Tibial nerve (tissue), 4 donors: ENCODE measurements around the gene FZD7. TPM values are rescaled to one million over a fixed set of nuclear protein-coding genes. Genes with fewer than 3 reads are reported as not detected.

Experiments used
- DNase-seq, 2 donors: peaks; one replicate each; pipeline ENCODE4 v3.0.0-alpha.2; 2019; ENCODE audit warnings: low spot score in 2 of 2
- H3K27ac ChIP-seq, 4 donors: fragments of 200-600 bp; sonication (generic) in 3 of 4; one replicate each; pipeline ENCODE4 v1.5.1; 2017 to 2019; ENCODE audit warnings: mild to moderate bottlenecking in 1 of 4
- H3K27me3 ChIP-seq, 2 donors: fragments of 200-600 bp; sonication (generic) in 1 of 2; one replicate each; pipeline versions ENCODE4 v1.5.1 to v1.6.0; 2017 to 2019
- H3K36me3 ChIP-seq, 3 donors: fragments of 200-600 bp; sonication (generic); one replicate each; pipeline ENCODE4 v1.5.1; 2018 to 2019
- H3K4me1 ChIP-seq, 4 donors: fragments of 200-600 bp; sonication (generic) in 3 of 4; one replicate each; pipeline ENCODE4 v1.5.1; 2017 to 2019
- H3K4me3 ChIP-seq, 4 donors: fragments of 200-600 bp; sonication (generic) in 3 of 4; one replicate each; pipeline ENCODE4 v1.5.1; 2017 to 2019; ENCODE audit warnings: mild to moderate bottlenecking in 1 of 4, moderate library complexity in 1 of 4
- H3K9me3 ChIP-seq, 4 donors: fragments of 200-600 bp; sonication (generic) in 3 of 4; one replicate each; pipeline ENCODE4 v1.5.1; 2017 to 2019
- EP300 ChIP-seq, 2 donors: sonication (generic); formaldehyde crosslinking; IDR thresholded peaks; one replicate each; pipeline ENCODE4 v1.6.1; 2017; ENCODE audit warnings: antibody characterized with exemption in 2 of 2, mild to moderate bottlenecking in 1 of 2
- POLR2A ChIP-seq, 2 donors: fragments of 450-650 bp; IDR thresholded peaks; one replicate each; pipeline ENCODE4 v1.6.1; 2017; ENCODE audit warnings: antibody characterized with exemption in 2 of 2, mild to moderate bottlenecking in 2 of 2, moderate library complexity in 2 of 2
- WGBS, 2 donors: methylation state at CpG; one replicate each; pipeline ENCODE4 v1.1.5; 2018; 5-methylcytosine and 5-hydroxymethylcytosine counted together
- total RNA-seq, 4 donors: library from RNA; depleted of rRNA; stranded (reverse); fragments of >200 nt; gene quantifications; one replicate each; pipeline ENCODE4 v1.1.0, GENCODE V29; 2016
- TF ChIP-seq, protein P1 (sequence below), 5 experiments: fragments of 200-600 bp in 3 of 5; fragments of 450-650 bp in 2 of 5; sonication (generic) in 3 of 5; IDR thresholded peaks; one replicate each; pipeline ENCODE4 v1.5.1; 2016 to 2019; ENCODE audit warnings: antibody characterized with exemption in 5 of 5, mild to moderate bottlenecking in 3 of 5, moderate library complexity in 2 of 5

The FZD7 gene
- total RNA-seq, 4 donors from 2014 or later: 7.2 to 14.2 (median 11.1) TPM

DNA sequence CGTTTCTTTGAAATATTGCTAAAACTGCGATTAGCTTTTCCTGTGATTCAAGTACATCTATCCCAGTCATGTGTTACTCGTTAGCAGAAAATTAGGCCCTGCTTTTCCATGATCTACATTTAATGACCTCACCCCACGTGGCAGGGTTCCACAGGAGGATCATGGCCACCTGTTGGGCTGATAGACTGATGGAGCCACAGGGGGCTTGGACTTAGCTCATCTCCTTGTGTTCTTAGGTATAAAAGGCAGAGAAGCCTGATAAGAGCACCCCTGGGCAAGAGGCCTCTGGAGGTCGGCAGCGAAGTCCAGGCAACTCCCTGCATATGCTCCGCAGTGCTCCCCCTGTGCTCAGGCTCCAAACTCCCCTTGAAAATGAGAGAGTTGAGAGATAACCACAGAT is 12.9 kb downstream of the FZD7 start:
- TF ChIP-seq, protein P1, sequence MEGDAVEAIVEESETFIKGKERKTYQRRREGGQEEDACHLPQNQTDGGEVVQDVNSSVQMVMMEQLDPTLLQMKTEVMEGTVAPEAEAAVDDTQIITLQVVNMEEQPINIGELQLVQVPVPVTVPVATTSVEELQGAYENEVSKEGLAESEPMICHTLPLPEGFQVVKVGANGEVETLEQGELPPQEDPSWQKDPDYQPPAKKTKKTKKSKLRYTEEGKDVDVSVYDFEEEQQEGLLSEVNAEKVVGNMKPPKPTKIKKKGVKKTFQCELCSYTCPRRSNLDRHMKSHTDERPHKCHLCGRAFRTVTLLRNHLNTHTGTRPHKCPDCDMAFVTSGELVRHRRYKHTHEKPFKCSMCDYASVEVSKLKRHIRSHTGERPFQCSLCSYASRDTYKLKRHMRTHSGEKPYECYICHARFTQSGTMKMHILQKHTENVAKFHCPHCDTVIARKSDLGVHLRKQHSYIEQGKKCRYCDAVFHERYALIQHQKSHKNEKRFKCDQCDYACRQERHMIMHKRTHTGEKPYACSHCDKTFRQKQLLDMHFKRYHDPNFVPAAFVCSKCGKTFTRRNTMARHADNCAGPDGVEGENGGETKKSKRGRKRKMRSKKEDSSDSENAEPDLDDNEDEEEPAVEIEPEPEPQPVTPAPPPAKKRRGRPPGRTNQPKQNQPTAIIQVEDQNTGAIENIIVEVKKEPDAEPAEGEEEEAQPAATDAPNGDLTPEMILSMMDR (IDR thresholded peaks at IDR 0.05): no peak
- no peak for TF ChIP-seq EP300 (IDR thresholded peaks at IDR 0.05)
- TF ChIP-seq POLR2A (IDR thresholded peaks at IDR 0.05): no peak
- no peaks in the 10 kb centered on the region for H3K9me3 ChIP-seq
- H3K36me3 ChIP-seq: no peaks in the 10 kb centered on the region
- H3K4me1 ChIP-seq: peaks cover 0 to under 1% (median 0%) of the 10 kb centered on the region in 4 donors
- no peak overlapping the region for H3K27ac ChIP-seq
- no peak overlapping the region for H3K4me3 ChIP-seq
- no peaks in the 10 kb centered on the region for H3K27me3 ChIP-seq
- WGBS, 2 donors: 81 to 83% methylated on average over 7 of the region's 7 CpGs
- DNase-seq: no peak

- Histone ChIP-seq H3K9me3 (no peaks in the 10 kb centered on the region), H3K4me1 (peaks cover 0 to 6% (median 0%) of the 10 kb centered on the region in 4 donors), H3K27me3 (no peaks in the 10 kb centered on the region), H3K4me3 (no peak overlapping the region), H3K36me3 (no peaks in the 10 kb centered on the region), H3K27ac (no peak overlapping the region)
- no peak for DNase-seq
- TF ChIP-seq POLR2A (IDR thresholded peaks at IDR 0.05): no peak
- WGBS, 2 donors: 88 to 89% methylated on average over 2 of the region's 2 CpGs
Observed at GRCh38 chr2:202049092-202049728, 15.6 kb downstream of the FZD7 start.

DNA sequence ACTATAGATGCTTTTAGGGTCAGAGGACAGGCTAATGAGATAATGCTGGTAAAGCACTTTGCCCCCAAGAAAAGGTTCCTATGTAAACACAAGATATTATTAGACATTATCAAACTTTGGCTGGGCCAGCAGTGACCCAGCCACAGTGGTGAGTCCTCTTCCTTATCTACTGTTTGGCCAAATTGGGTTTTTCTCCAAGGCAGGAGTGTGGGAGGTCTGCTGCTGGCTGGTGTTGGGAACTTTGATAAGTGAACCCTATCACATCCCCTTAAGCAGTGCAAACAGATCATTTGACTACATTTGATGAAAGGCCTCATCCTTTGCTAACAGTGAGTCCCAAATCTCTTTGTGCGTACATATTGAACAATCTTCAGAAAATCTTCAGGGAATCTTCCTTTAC is 16.2 kb downstream of the FZD7 start:
- Histone ChIP-seq H3K36me3 (no peaks in the 10 kb centered on the region), H3K9me3 (no peaks in the 10 kb centered on the region), H3K27me3 (no peaks in the 10 kb centered on the region), H3K4me1 (peaks cover 0 to 6% (median 0%) of the 10 kb centered on the region in 4 donors), H3K4me3 (no peak overlapping the region), H3K27ac (no peak overlapping the region)
- DNase-seq: no peak
- 100% methylated on average over 1 of the region's 1 CpG for WGBS, 2 donors
- no peak for TF ChIP-seq EP300 (IDR thresholded peaks at IDR 0.05)
- TF ChIP-seq, protein P1 (IDR thresholded peaks at IDR 0.05): no peak
- no peak for TF ChIP-seq POLR2A (IDR thresholded peaks at IDR 0.05)

DNA sequence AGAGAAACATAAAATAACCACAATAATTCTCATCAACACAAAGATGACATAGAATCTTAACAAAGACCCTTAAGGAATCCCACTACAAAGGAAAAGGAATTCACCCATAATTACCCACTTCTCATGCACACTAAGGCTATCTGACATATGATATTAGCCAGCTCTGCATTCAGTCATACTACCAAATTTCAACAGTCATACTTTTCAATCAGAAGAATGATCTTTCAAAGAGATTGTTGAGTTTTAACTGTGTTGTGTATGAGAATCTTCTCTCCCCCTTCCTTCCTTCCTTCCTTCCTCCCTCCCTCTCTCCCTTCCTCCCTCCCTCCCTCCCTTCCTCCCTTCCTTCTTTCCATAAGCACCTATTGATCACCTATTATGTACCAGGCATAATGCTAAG is 17.0 kb downstream of the FZD7 start:
- H3K4me1 ChIP-seq: peaks cover 0 to 6% (median 0%) of the 10 kb centered on the region in 4 donors
- no peak overlapping the region for H3K27ac ChIP-seq
- no peaks in the 10 kb centered on the region for H3K9me3 ChIP-seq
- H3K27me3 ChIP-seq: no peaks in the 10 kb centered on the region
- H3K4me3 ChIP-seq: no peak overlapping the region
- TF ChIP-seq, protein P1 (IDR thresholded peaks at IDR 0.05): no peak
- TF ChIP-seq POLR2A (IDR thresholded peaks at IDR 0.05): no peak
- no peak for TF ChIP-seq EP300 (IDR thresholded peaks at IDR 0.05)
- no peak for DNase-seq
- H3K36me3 ChIP-seq: no peaks in the 10 kb centered on the region

GRCh38 chr2:202051499-202052161 is 18.0 kb downstream of the FZD7 start:
- Histone ChIP-seq H3K4me1 (peaks cover 0 to 6% (median 0%) of the 10 kb centered on the region in 4 donors), H3K9me3 (no peaks in the 10 kb centered on the region), H3K36me3 (no peaks in the 10 kb centered on the region), H3K27me3 (no peaks in the 10 kb centered on the region), H3K4me3 (no peak overlapping the region), H3K27ac (no peak overlapping the region)
- WGBS, 2 donors: 42 to 47% methylated on average over 8 of the region's 8 CpGs
- TF ChIP-seq EP300 (IDR thresholded peaks at IDR 0.05) (no peak), POLR2A (IDR thresholded peaks at IDR 0.05) (no peak)
- TF ChIP-seq, protein P1 (IDR thresholded peaks at IDR 0.05): no peak
- no peak for DNase-seq
